ENCODE results near the gene DYNC1H1.

DNA sequence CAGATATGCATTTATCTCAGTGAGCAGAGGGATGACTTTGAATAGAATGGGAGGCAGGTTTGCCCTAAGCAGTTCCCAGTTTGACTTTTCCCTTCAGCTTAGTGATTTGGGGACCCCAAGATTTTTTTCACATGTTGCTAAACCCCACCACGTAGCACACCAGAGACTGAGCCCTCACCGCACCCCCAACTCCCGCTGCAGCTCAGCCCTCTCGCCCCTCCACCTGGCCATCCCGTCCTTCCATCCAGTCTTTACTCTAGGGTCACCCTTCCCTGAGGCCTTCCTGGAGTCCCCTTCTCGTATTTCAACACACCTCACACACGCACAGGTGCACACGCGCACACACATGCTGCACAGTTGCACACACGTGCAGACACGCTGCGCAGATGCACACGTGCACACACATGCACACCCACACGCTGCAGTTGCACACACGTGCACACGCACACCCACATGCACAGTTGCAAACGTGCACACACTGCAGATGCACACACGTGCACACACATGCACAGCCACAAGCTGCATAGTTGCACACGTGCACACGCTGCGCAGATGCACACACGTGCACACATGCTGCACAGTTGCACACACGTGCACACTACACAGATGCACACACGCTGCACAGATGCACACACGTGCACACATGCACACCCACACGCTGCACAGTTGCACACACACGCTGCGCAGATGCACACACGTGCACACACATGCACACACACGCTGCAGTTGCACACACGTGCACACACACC is 92.5 kb downstream of the DYNC1H1 start:
- TF ChIP-seq POLR2A (IDR thresholded peaks at IDR 0.05) (no peak), CTCF (IDR thresholded peaks at IDR 0.05) (no peak)
